T-helper 2 cell (primary cell): ENCODE measurements around the gene PHACTR1.
A peak's percentile ranks its signal among the peaks of the same experiment; 100 is the strongest.

Experiments
- DNase-seq, 5 experiments: peaks; one replicate each; pipeline versions ENCODE4 v3.0.0 to v3.0.0-alpha.2; 2012 to 2022

PHACTR1 gene

DNA sequence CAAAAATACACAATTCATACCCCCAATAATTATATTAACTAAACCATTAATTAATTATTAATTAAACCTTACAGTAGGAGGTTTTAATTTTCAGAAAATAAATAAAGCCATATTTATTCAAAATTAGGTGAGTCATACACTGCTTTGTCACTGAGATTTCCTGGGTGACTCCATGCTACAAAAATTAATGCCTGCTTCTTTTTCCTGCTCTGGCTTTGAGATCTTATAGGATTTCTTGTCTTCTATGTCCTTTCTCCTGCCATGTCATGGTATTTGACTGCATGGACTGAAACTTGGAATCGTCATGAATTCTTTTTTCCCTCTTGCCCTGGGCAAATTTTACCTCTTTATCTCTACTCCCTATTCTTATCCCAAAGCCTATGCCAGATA lies 133.2 kb downstream of the PHACTR1 start:
- no peak for DNase-seq

DNA sequence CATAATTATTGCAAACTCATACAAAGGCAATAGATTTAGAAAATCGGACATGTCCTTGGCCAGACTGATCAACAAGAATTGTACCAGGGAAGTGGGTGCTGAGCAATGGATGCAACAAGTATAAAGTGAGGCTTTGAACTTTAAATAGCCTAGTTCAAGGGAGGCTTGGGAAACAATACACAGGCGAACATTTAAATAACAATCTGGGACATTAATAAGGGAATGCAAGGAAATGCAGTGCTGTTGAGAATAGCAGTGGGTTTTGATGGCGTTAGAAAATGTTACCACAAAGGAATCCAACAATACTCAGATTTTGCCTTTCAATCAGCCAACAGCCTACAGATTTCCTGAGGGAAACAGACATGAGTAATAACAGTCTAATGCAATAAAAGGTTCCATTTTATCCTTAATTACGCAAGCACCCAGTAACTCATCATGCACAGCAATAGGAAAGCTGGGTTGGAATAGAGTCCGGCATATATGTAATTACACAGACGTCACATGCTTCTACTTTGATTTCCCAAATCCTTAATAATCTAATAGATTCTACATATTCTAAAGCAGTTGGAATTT lies 134.6 kb downstream of the PHACTR1 start:
- no peak for DNase-seq

DNA sequence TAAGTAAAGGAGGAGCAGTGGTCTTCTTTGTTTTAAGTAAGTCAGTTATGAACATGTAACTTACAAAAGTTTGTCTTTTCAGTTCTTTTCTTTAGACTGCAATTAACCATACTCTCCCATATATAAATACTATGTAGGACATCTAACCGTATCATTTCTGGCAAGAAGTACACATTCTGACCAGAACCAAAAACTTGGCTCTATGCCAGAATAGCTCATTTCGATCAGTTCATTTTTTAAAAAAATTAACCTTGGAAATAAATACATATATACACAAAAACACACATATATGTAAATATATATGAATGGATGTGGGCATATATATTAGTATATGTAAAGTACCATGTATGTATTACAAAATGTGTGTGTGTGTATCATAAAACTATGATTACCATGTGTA lies 145.0 kb downstream of the PHACTR1 start:
- DNase-seq: no peak

DNA sequence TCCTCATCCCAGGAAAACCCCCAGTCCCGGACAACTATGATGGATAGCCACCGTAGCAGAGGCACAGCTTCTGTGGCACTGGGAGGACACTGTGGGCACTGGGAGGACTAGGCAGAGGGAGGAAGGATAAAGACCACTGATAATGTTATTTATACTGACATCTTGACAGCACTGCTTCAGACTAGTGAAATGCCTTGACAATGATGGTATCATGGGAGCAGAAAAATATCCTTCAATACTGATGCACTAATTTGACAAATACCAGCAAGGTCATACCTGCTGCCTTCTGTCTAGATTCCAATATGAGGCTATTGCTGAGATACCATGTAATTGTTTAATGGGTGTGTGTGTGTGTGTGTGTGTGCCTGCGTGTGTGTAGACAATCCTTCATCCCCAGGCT lies 148.6 kb downstream of the PHACTR1 start:
- DNase-seq: no peak

DNA sequence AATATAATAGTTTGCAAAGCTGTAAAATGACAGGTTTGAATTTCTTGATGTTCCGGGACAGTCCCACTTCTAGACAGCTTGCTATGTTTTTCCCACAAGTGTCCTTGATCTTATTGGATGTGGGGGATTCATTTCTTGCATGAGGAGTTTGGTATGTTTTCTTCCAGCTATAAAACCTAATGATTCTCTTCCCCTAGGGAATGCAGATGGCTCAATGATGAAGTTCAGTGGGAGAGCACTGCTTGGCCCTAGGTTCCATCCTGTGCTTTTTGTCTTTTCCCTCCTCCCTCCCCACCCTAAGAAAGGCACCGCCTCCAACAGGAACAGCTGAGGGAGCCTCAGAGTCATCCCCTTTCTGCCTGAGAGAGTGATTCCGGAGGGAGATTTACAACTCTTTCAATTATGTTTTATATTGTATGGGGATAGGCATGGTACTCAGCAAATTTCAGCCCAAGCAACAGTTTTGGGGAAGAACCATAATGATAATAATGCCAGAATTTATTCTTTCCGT lies 149.2 kb downstream of the PHACTR1 start:
- DNase-seq: no peak

DNA sequence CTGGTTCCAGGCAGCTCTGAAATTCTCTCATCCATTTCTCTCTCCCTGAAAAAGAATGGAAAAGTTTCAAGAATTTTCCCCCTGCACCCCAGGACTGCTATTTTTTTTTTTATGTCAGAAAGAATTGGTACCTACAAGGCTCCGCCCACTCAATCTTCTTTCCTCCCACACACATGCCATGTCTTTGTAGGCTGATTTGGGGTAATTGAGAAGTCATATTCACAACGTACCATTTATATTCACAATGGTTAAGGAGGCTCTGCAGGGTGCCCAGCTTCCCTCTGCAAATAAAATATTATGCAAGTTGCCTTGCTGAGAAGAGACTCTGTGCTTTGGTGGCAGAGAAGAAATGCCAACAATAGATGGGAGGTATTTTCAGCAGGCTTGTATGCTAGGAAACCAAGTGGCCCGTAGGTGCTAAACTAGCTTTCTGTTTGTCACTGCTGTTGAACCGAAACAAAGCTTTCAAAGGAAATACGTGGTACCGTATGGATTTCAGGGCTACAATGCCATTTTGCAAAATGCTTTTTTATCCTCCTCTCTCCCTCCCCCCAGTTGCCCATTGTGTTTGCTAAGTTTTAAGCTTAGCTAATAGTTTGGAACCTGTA lies 150.0 kb downstream of the PHACTR1 start:
- no peak for DNase-seq

DNA sequence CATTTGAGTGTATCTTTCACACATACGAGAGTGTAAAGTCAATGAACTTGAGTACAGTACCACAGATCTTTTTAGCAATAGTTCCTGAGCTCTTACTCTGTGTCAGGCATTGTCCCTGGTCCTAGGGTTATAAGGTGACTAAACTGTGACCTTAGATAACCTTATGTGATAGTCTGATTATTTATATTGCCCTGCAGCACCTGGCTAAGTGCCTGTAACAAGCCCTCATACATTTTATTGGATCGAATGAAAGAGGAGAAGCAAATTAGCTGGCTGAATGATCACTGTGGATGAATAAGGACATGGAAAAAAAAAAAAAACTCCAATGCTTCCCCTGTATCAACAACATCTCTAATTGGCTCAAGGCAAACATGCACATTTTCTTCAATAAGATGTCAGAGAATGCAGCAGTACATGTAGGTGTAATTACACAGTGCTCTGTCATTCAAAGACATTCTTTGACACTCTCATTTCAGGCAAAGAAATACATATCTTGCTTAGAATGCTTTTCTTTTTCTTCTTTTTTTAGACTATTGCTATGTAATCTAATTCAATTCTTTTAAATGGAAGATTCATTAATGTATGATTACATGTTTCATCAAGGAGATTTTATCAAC lies 153.4 kb downstream of the PHACTR1 start:
- DNase-seq: no peak

DNA sequence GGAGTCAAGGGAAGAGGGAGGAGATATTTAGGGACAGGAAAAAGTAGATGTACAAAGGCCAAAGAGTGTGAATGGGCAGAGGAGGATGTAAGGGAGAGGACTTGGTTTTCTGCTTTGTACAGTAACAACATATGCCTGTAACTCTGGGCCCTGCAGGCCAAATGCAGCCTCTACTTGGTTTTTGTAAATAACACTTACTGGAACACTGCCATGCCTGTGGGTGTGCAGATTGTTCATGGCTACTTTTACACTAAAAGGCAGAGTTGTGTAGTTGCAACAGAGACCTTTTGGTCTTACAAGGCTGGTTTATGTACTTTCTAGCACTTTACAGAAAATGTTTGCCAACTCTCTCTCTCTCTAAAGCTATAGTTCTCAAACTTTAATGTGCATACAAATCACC lies 157.1 kb downstream of the PHACTR1 start:
- no peak for DNase-seq

DNA sequence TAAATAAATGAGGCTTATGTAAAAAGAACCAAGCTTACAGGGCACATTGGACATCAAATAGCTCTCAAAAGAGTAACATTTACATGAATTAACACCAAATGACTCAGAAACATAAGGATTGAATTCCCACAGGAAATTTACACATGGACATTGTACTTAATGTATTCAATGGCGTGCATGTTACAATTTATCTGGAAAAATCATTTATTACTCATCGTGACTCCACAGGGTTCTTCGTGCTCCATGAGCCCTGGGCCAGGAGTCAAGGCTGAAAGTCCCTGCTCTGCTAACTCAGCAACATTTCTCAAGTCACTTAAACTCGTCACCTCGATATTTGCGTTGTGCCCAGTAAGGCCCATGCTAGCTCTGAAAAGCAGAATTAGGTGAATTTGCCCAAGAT lies 158.5 kb downstream of the PHACTR1 start:
- DNase-seq: no peak

DNA sequence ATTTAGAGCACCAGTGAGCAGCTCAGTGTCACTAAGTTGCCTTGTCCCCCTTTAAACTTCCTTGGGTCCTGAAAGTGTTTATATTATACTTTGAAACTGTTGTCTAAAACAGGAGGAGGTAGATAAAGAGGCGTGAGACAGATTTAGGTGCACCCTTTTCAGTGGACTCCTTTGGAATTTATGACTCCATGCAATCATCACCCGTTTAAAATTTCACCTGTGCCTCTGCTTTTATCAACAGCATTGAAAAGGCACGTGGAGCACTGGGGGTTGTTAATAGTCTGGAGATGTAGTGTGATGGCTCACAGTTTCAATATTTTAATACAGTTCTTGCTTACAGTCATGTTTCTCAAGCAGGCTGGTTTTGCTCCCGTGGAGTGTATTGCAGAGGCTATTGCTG lies 162.2 kb downstream of the PHACTR1 start:
- DNase-seq: no peak

DNA sequence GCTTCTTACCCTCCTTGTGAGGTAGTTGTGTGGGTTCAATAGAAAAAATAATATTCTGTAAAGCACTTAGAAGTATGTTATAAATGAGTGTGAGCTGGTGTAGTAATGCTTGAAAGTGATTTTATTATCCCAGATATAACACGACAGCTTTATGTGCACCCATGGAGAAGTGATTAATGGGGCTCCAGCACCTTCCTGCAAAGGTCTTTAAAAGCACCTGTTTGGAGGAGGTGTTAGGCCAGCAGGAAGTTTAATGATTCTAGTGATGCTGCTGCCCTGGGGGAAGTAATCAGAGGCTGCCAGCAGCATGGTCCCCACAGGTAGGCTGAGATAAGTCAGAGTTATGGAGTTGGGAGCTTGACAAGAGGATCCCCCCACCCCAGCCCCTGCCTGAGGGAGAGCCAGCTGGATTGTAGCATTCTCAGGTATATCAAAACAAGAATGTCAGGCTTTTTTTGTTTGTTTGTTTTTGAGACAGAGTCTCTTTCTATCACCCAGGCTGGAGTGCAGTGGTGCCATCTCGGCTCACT lies 166.3 kb downstream of the PHACTR1 start:
- no peak for DNase-seq

DNA sequence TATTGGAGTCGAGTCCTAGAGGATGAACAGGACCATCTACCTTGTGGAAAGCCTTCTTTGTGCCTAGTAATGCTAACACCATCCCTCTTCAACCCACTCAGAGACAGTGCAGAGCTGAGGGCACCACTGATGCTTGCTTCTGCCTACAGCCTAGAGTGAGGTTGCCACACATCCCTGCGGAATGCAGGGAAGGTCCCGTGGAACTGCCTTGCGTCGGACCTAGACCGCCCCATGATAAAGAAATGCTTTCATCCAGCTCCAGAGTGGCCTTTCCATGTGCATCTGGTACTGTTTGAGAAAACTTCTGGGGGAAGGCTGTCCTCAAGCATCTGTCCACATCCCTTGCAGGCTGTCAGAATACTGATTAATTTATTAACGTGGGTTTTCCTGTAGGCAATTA lies 168.4 kb downstream of the PHACTR1 start:
- DNase-seq: no peak

DNA sequence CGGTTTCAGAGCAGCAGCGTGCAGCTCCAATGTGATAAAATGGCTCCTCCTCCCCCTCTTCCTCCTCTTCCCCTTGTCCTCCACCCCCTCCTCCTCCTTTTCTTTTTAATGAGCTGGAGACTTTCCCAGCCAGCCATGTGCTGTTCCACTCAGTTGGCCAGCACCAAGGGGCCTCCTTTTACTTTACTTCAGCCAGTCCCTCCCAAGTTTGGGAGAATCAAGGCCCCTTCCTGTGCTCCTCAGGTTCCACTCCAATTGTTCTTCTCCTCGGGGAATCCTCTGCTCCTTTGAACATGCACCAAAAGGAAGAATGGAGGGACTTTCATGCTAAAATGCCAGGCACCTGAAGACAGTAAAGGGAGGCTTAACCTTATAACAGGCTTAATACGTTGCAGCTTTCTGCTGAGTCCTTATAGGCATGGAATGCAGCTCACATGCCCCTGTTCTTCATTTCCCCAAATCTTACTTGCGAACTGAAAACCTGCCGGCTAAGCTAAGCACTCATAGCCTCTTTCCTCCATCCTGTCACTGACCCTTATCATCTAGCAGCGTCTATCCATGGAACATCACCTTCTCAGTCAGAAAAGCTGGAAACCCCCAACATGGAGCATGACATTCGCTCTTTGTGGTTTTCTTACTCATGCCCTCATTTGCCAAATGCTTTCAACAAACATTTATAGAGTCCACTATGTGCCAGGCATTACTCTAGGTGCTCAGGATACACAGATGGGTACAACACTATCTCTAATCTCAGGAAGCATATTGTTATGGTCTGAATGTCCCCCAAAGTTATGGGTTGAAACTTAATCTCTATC lies 170.6 kb downstream of the PHACTR1 start:
- no peak for DNase-seq

DNA sequence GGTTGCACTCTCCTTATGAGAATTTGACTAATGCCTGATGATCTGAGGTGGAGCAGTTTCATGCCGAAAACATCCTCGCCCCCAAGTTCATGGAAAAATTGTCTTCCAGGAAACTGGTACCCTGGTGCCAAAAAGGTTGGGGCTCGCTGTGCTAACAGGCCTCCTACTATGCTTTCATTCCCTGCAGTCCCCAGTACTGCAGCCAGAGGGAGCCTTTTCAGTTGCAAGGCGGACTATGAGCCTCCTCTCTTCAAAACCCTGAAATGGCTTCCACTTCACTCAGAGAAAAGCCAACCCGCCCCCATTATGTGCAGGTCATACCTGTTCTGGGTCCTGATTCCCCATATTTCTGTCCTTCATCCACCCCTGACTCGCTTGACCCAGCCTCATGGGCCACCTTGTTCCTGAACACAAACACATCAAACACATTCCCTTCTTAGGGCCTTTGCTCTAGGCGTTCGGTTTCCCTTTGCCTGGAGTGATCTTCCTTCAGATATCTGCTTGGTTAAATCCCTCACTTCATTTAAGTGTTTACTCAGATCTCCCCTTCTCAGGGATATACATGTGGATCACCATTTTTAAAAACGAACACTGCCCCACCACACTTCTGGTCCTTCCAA lies 173.7 kb downstream of the PHACTR1 start:
- peak in 1 of 5 experiments; percentile 6 for DNase-seq

DNA sequence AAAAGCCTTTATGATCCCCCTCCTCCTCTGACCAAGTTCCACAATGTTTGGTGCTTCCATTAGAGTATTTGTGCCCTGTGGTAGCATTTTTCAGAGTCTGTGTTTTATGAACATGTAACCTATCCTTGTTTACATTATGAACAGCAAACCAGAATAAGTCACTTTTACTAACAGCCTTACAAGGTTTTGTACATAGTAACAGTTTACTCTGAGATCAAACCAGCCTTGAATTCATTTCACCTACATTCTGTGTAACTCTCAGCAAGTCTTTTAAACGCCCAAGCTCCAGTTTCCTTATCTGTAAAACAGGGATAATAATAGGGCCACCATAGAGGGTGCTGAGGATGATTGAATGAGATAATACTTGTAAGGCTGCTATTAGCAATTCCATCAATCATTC lies 175.0 kb downstream of the PHACTR1 start:
- no peak for DNase-seq

DNA sequence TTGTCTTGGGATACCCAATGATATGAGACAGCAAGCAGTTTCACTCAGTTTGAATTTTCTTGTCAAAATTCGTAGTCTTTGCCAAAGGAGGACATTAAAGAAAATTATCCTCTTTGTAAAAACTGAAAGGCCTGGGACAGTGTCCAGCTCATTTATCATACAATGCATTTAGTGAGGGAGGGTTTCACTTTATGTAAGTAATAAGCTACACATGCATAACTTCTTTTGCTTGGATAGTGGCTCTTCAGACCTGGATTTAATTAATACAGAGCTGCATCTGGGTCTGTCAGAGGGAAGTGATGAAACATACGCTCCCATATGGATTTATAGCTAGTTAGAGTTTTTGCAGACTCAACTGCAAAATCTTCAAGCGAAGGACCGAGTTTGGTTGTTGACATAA lies 175.6 kb downstream of the PHACTR1 start:
- DNase-seq: no peak

DNA sequence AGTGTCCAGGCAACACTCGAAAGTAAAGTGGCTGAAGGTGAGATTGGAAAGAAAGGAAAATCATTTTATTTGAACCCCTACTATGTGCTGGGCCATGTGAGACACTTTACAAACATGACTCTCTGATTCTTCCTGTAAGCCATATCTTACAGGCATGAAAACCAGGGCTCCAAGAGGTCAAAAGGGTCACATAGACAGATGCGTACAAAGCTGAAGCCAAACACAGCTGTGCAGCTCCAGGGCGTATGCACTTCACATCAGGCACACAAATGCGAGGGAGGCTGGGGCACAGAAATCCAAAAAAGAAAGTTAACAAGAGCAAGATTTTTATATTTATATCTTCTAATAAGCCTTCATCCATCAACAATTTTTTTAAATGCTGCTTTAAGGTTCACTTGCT lies 176.5 kb downstream of the PHACTR1 start:
- DNase-seq: no peak

DNA sequence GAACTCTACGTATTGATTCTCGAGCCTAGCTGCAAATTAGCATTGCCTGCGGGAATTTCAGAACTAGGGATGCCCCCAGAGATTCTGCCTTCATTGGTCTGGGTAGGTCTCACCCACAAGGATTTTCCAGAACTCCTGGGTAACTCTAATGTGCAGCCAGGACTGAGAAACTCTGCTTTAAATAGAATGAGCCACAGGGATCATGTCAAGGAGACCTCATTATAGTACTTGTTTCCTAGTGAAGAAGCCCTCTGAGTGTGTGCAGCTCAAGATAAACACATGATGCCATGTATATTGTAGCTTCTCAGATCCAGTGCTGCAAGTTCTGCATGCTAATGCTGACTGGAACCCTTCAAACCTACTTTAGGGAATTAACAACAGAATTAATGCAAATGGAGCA lies 179.2 kb downstream of the PHACTR1 start:
- no peak for DNase-seq

DNA sequence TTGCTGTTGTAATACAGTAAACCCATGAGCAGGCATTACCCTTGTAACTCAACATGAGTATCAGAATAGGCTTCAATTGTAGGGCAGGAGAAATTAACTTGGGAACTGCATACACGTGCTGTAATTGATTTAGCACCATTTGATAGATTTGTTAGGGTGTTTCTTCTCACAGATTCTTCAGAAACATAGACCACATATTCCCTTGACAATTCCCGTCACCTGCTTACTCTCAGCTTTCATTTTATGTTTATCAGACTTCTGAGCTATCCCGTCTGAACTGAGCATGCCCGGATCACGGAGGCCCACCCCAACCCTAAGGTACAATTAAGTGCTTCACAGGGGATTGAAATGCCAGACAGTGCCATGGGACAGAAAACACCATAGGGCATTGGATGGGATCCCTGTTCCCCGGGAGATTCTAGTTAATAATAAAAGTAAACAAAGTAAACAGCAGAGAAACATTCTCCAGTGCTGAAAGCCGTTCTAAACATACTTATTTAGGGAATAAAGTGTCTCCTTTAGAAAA lies 179.7 kb downstream of the PHACTR1 start:
- DNase-seq: no peak

DNA sequence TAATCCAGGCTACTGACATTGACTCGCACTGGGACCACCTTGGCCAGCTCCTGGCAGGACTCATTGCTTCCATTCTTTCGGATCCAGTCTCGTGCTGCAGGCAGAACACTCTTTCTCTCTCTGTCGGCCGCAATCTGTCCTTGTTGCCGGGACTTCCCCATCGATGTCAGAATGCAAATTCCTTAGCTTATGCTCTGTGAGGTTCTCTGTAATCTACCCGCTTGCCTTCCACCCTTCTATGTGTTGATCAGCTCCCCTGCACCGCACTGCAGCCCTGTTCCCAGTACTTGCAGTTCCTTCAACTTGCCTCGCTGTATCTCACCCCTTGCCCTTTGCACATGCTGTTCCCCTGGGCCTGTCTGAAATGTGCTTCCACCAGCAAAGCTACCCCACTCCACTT lies 182.0 kb downstream of the PHACTR1 start:
- no peak for DNase-seq

DNA sequence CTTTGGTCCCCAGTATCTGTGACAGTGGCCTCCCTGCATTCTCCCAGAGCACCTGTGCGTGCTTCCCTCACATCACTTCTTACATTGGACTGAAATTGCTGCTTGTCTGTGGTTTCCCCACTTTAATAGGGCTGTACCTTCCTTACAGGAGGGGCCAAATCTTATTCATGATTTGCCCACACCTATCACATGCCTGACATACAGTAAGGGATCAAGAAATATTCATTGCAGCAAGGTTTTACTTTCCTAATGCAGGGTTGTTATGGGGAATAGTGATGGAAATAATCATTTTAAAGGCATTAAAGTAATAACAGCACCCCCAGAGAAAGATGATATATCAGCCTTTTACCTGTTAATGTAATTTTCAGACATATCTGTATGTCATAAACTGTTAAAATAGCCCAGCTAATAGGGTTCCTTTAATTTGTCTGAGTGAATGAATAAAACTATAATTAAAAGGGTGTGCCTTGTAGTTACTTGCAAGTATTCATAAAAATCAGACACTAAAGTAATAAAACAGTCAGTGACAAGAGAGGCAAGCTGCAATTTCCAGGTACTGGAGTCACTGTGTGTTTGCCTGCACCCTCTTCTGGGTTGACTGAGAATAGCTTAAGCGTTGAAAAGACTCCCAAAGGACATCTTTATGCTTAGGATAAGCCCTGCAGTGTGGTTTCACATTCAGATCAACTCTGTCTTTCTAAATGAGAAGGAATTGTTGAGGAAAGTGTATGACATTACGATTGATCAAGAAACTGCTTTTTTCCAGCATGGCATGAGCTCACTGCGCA lies 182.7 kb downstream of the PHACTR1 start:
- DNase-seq: no peak

DNA sequence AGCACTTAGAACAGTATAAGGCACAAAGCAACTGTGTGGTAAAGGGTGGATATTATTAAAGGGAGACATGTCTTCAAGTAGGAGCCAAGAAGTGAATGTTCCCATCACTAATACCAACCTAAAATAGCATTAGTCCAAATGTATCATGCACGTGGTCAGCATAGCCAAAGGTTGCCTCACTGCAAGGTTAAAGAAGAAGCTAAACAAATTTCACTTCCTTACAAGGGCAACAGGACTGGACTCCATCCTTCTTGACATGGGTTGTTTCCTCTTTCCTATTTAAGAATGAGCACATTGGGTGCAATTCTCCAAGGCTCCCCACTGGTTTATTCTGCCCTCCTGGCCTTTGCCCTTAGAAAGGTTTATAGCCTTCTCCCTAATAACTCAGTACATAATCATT lies 186.7 kb downstream of the PHACTR1 start:
- no peak for DNase-seq
